Measurements from ENCODE around the gene SCEL.
"Not testable (repeated sequence)": the region's sequence is repeated elsewhere in the genome, so short reads cannot be mapped to it uniquely, and the experiment has no call there.

The SCEL gene, protein sequence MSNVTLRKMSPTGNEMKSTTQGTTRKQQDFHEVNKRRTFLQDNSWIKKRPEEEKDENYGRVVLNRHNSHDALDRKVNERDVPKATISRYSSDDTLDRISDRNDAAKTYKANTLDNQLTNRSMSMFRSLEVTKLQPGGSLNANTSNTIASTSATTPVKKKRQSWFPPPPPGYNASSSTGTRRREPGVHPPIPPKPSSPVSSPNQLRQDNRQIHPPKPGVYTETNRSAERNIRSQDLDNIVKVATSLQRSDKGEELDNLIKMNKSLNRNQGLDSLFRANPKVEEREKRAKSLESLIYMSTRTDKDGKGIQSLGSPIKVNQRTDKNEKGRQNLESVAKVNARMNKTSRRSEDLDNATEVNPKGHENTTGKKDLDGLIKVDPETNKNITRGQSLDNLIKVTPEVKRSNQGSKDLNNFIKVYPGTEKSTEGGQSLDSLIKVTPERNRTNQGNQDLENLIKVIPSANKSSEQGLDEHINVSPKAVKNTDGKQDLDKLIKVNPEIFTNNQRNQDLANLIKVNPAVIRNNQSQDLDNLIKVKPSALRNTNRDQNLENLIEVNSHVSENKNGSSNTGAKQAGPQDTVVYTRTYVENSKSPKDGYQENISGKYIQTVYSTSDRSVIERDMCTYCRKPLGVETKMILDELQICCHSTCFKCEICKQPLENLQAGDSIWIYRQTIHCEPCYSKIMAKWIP

DNA sequence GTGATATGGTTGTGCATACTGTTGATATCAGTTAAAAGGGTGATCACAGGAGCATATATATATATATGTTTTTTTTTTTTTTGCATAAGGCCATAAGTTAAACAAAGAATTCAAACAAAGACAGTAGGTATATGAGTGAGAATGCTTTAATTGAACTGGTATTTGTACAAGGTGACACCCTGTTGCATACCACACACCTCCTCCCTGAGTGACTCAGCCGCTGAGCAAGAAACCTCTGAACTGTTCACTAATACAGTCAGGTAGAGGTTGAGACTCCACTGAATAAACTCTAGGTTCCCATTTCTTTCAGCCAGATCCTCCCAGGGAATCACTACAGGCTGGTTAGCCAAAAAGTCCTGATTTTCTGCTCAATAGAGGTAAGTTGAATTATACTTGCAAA is at the start of gene SCEL:
Gene SCEL (plus strand): TSS at position 259 of the 400 bp plus-strand sequence. CDS start 20,170 bp downstream, outside the sequence.
- no peak for DNase-seq (ENCODE audit: low read depth in 4 of 4, low spot score in 1 of 4)

DNA sequence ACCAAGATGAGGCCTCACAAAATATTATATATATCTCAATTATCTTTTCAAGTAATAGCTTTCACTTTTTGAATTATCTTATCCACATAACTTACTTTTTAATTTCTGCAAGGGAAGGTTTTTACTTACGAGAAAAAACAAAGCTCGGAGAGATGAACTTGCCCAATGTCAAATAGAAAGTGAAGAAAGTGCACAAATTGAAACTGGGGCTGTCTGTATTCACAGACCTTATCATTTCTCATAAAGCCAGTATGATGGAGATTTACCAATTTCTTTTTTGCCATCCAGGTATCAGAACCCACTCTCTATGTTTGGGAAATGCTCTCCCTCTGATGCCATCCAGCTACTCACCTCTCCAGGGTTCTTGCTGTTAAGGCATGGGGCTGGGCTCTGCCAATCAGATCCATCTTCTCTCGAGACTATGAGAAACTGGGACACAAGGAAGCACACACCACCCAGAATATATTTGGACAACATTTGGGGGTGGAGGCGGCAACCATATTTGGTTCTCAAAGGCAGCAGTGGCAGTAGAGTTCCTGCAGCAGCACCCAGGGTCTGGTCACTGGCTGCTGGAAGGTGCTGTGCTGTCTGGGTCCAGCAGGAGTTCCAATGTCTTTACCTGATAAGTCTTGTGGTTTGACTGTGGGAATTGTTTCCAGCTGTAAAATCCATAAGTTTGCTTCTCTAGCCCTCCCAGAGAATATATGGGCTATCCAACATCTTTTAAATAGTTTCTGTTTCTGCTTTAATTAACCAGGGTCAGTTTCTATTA is 45.8 kb upstream of the SCEL start:
- DNase-seq (ENCODE audit: low read depth in 4 of 4, low spot score in 1 of 4): no peak

DNA sequence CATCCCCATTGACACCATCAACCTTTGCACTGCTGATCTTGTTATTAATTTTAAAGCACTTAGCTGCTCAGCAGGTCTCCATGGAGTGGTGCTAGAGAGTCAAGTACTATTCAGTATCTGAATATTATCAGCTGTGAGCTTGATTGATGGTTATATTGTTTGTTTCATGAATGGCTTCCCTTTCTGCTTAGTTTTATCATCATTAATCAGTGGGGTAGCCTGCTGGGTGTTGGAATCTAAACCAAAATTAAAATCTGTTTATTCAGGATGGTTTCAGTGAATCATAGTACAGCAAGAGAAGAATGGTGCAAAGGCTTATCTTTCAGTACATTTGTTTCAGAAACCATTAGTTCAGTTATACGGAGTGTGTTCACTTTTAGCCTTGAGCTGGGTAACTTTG is 42.5 kb upstream of the SCEL start:
- no peak for DNase-seq (ENCODE audit: low read depth in 4 of 4, low spot score in 1 of 4)

DNA sequence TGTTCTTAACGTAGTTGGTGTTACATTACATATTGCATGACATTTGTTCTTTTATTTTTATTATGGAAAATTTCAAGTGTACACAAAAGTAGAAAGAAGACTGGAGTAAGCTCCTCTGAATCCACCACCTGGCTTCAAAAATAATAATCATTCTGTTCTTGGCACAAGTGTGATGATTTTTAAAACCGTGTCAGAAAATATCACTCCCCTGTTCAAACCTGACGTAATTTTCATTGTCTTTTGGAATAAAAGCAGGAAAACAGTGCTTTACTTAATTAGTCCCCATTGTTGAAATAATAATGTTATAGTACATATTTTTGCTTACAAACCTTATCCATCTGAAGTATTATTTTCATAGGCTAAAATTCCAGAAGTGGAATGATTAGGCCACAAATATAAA is 41.3 kb upstream of the SCEL start:
- DNase-seq (ENCODE audit: low read depth in 4 of 4, low spot score in 1 of 4): no peak

DNA sequence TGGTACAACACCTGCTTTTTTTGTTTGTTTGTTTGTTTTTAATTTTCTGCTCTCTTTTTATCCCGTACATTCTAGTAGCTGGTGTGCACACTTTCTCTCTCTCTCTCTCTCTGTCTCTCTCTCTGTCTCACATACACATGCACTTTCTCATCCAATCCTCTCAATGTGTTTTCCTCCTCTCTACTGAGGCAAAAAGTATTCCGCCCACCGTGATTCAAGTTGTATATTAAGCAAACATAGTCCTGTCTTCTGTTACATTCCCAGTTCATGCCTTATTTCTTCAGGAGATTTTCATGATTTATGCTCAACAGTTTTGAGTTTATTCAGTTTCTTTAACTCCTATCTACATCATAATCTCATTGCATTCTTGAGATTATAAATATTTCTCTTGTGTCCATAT is 38.2 kb upstream of the SCEL start:
- no peak for DNase-seq (ENCODE audit: low read depth in 4 of 4, low spot score in 1 of 4)

DNA sequence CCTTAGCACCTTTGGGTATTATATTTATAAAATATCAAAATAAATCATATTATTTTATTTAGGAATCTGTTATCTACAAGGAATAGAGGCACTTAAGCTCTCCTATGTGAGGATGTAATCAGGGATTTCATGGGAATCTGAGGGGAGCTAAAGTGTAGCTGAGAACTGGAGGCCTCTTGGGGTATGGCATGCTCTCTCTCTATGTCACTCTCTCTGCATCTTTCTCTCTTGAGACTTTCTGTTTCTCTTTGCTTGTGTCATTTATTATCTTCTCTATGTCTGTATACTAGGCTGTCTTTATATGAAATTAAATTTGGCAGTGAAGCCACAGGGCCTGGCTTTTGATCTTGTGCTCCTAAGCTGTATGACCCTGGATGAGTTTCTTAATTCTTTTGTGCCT is 37.7 kb upstream of the SCEL start:
- no peak for DNase-seq (ENCODE audit: low read depth in 4 of 4, low spot score in 1 of 4)

DNA sequence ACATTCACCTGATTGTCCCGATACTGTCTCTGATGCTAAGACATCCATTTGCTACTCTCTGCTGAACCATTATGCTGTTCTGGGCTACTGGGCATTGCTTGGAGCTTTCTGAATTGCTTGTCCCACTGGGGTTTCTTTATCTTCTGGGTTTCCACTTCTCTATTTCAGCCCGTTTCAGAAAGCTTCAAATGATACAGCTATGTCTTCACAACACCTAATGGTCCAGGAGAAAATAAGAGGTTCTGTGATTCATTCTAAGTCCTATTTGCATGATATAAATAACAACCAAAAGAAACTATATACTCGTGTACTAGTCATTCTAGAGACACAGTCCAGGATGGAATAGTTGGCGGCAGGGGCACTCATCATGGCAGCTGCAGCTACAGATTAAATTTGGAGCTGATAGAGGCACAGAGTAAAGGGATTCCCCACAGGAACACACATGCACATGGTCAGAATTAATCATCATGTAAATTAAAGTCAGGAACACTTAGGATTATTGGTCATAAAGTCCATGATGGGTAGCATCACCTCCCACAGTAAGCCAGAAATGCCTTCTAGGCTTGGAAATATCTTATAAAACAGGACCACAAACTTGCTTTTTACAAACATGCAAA is 33.3 kb upstream of the SCEL start:
- DNase-seq (ENCODE audit: low read depth in 4 of 4, low spot score in 1 of 4): no peak

DNA sequence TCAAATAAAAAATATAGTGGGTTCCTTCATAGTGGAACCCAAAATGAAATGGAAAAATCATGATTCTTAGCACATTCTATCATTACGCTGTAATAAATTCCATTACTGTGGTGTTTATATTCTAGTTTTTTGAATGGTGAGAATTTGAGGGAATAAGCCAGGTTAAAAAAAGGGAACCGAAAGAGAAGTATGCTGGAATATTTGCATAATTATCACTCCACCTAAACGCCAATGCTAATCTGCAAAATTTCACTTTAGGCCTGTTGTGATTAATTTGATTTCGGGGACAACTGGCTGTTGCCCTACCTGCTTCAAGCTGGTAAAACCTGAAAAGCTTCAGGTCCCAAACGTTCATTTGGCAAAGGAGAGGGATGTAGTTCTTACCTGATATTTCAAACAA is 32.1 kb upstream of the SCEL start:
- DNase-seq (ENCODE audit: low read depth in 4 of 4, low spot score in 1 of 4): no peak

DNA sequence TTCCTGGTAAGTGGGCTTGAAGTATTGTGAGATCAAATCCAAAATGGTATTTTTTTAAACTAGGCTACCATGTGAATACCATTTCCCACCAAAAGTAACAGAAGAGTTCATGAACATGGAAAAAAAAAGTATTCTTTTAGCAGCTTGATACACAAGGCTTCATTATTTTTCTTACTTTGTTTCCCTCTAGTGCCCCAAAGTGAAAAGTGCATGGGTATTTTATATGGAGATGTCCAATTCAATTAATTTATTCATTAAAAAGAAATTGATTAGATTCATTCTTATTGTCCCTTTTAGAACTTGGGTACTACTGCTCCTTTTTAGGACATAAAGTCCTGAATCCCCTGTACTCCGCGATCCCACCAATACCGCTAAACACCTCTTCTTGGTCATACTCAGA is 28.6 kb upstream of the SCEL start:
- DNase-seq (ENCODE audit: low read depth in 4 of 4, low spot score in 1 of 4): no peak

DNA sequence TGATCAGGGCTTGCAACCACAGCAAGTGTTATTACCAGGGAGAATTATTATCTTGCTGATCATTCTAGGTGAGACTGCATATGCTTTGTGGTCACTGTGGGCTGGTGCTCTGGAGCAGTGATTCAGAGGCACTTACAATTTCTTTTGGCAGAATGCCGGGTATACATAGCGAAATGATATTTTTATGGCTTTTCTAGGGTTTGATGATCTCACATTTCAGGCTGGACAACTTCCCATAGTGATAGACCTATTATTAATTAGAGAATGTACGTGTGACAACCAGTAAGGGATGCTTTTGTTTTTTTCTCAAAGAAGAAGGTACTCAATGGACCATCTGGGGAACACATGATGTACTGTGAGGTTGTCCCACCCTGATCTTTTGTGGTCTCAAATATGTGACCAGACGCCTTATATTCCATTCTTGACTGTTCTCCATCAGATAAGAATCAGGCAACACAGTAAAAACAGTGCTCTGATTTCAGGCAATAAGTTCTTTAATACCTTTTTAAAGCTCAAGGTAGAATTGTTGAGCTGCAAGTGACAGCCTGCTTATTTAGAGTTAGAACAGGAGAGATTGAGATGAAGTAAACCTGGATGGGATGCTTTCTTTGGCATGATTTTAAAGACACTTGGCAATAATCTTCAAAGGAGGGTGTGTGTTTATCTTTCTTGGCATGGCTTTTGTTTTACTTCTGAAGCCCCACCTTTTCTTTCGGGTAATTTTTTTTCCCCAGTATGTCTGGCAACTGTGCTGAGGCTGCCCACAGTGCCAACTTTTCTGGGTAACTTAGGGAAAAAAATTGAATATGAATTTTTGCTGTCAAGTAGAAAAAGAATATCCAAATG is 27.4 kb upstream of the SCEL start:
- DNase-seq (ENCODE audit: low read depth in 4 of 4, low spot score in 1 of 4): no peak

DNA sequence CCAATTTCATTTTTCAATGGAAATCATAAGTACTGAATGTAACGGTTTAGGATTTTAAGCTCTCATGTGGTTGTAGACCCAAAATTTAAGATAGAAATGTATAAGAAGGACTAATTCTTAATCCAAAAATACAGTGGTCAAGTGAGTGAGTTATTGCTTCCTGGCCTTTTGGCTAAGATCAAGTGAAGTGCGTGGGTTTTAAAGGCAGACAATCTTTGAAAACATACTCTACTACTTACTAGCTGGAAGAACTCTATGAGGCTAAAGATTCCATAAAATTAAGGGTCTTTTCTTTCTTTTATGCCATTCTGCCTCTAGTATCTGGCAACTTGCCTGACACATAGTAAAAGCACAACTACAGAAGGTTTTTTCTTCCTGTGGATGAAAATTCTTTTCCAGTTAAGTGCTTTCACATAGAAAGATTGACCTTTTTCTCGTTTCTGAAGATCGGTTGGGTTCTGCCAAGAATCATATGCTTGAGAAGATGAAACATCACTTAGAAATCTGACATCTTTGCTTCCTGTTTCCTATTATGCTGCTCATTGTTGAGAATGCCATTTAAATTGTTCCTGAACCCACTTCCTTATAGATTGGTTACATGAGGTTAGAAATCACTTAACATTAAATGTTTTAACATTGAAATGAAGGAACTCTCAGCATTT is 26.4 kb upstream of the SCEL start:
- no peak for DNase-seq (ENCODE audit: low read depth in 4 of 4, low spot score in 1 of 4)

DNA sequence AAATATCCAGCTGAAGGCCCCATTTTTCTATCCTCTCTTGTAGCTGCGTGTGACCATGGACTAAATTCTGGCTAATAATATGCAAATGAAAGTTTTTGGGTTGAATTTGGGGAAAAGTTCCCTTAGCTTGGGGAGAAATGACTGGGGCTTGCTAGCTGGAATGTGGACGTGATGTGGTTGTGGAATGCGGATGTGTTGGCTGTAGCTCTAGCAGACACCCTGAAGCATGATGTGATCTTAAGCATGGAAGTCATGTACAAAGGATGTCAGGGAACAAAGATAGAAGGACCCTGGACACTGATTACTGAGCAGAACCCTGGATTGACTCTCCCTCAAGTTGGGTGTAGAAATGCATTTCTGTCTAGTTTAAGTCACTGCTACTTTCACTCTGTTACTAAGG is 25.4 kb upstream of the SCEL start:
- DNase-seq (ENCODE audit: low read depth in 4 of 4, low spot score in 1 of 4): no peak

DNA sequence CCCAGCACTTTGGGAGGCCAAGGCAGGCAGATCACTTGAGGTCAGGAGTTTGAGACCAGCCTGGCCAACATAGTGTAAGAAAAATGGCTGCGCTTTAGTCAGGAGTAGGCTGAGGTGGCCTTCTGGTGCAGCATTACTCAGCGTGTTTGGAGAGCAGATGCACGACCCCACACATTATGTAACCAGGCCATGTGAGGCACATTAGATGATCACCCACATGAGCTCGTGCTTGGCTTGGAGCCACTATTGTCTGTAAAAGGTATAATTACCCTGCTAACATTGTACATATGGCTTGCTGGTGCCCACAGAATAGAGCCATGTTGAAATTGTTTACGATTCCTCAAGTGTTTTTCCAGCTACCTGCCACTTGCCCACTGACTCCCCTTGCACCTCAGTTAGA is 24.0 kb upstream of the SCEL start:
- DNase-seq (ENCODE audit: low read depth in 4 of 4, low spot score in 1 of 4): no peak

DNA sequence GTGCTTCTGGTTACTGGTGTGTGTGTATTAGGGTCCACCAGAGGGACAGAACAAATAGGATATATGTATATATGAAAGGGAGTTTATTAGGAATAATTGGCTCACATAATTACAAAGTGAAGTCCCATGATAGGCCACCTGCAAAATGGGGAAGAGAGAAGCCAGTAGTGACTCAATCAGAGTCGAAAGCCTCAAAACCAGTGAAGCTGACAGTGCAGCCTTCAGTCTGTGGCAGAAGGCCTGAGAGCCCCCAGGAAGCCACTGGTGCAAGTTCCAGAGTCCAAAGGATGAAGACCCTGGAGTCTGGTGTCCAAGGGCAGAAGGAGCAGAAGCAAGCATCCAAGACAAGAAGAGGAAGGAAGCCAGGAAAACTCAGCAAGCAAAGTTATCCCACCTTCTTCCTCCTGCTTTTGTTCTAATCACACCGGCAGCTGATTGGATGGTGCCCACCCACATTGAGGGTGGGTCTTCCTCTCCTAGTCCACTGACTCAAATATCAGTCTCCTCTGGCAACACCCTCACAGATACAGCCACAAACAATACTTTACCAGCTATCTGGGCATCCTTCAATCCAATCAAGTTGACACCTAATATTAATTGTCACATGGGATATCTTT is 21.7 kb upstream of the SCEL start:
- no peak for DNase-seq (ENCODE audit: low read depth in 4 of 4, low spot score in 1 of 4)

DNA sequence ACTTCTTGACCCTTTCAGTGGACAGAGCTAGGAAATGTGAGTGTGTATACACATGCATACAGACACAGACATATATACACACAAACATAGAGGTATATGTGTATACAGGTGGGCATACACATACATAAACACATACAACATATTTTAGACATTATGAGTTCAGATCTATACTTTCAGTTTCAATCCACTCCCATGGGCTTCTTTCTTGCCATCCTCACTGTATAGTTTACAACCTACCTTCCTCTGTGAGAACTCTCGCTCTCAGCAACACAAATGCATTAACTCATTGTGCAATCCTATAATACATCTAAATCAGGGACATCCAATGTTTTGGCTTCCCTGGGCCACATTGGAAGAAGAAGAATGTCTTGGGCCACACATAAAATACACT is 21.2 kb upstream of the SCEL start:
- DNase-seq (ENCODE audit: low read depth in 4 of 4, low spot score in 1 of 4): no peak

DNA sequence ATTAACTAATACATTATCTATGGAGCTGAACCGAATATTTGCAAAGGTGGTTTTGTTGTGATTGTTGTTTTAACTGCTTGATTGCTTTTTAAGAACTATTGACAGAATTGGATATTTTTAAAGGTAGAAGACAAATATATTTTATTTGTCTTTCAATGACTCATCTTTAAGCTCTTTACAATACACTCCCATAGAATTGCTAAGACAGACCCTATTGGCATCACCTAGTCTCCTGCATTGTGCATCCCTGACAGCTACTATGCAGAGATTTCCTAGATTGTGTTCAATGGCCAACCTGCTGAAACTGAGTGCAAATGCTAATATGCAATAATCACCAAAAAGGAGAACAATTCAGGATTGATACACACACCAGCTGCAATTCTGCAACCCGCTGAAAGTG is 19.7 kb upstream of the SCEL start:
- no peak for DNase-seq (ENCODE audit: low read depth in 4 of 4, low spot score in 1 of 4)

DNA sequence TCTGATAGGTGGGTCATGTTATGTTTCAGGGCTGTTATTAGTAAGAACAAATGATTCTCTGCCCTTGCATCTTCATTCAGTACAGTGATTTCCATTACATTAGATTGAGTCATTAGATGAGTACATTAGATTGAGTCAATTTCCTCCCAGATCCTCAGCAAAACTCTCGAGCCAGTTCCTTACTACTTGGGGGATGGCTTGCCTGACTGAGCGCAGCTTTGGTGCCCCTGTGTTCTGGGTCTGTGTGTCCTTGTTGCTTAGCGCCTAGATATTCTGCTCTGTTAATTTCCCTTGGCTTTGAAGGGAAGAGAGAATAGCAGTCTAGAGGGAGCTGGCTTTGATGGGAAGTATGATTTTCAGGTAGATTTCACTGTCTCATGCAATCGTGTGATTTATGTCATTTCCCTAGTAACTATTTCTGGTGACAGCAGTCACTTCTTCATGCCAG is 19.1 kb upstream of the SCEL start:
- DNase-seq (ENCODE audit: low read depth in 4 of 4, low spot score in 1 of 4): no peak

DNA sequence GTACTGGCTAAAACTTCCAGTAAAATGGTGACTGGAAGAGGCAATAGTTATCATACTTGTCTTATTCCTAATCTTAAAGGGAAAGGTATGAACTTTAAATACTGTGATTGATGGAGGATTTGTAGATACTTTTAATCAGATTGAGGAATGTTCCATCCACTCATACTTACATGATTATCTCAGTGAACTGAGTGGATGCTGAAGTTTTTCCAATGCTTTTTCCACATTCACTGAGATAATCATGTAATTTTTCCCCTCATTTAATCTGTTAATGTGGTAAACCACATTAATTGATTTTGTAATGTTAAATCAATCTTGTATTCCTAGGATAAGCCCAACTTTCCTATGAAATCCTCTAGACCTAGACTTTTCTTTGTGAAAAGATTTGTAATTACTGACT is 17.2 kb upstream of the SCEL start:
- DNase-seq (ENCODE audit: low read depth in 4 of 4, low spot score in 1 of 4): no peak

DNA sequence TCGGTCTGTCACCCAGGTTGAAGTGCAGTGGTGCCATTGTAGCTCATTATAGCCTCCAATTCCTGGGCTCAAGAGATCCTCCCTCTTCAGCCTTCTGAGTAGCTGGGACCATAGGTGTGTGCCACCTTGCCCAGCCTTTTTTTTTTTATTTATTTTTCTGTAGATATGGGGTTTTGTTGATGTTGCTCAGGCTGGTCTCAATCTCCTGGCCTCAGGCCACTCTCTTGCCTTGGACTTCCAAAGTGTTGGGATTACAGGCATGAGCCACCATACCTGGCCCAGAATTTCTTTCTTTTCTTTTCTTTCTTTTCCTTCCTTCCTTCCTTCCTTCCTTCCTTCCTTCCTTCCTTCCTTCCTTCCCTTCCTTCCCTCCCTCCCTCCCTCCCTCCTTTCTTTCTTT is 16.1 kb upstream of the SCEL start:
- DNase-seq (ENCODE audit: low read depth in 4 of 4, low spot score in 1 of 4): not testable (repeated sequence)

DNA sequence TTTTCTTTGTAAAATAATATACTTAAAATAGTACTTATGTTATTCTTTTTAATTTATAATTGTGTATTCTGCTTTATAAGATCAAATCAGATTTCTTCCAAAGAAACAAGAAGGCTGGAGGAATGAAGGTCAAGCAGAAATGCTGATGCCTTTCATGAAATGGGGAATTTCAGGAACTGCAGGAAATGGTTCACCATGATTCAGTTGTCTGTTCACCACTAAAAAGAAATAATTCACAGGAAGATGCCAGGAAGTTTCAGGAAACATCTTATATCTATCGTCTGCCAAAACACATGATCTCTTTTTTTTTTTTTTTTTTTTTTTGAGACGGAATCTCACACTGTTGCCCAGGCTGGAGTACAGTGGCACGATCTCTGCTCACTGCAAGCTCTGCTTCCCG is 15.7 kb upstream of the SCEL start:
- no peak for DNase-seq (ENCODE audit: low read depth in 4 of 4, low spot score in 1 of 4)

Data from stimulated activated CD4-positive, alpha-beta T cell treated with anti-CD3 and anti-CD28 coated beads, Interleukin-1b, Interleukin-23, amount 100 ng/mL, for 24 hours (primary cell).